GM18858 (cell line): Measurements from ENCODE around the gene OR4C12.
"Not testable (repeated sequence)": the region's sequence is repeated elsewhere in the genome, so short reads cannot be mapped to it uniquely, and the experiment has no call there.

Source experiments
- ATAC-seq: cut with Tn5 transposase; IDR thresholded peaks from one replicate; pipeline ENCODE4 v1.9.1; 2021; ENCODE audit not compliant: unreplicated experiment

The OR4C12 gene

DNA sequence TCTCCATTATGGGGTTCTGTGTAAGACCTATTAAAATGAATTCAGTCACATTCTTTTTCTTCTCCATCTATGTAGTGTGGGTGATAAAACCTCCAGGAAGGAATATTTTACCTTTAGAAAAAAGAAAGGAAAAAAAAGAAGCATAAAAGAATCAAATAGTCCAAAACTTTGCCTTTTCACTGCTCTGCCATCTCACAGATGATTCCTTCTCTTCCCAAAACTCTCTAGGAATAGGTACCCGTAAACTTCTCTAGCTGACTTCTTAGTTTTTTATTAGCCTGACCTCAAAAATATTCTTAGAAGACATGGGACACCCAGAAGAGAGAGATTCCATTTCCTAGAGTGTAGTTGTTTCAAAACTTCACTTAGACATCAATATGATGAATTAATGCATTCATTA, at the start of gene OR4C12:
Gene OR4C12, minus strand, starts transcription at position 101 of the 400 bp plus-strand sequence. Its CDS starts 34 bp downstream, at position 67.
- not testable (repeated sequence) for ATAC-seq

DNA sequence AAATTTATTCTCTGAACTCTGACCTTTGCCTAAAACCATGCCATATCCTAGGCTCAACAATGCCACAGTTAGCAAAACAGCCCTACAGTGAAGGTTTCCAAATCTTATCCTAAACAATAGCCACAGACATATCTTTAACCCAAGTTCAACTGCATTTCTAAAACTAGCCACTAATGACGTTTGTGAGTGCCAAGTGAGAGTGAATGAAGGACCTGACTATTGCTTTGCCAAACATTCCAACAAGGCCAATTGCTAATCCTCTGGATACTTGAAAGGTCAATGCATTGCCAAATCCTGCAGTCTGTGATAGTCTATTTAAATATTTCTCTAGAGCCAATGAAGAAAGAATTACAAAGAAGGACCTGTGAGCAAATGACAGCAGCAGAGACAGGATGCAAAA, 47.9 kb upstream of the OR4C12 start:
- ATAC-seq = no peak

DNA sequence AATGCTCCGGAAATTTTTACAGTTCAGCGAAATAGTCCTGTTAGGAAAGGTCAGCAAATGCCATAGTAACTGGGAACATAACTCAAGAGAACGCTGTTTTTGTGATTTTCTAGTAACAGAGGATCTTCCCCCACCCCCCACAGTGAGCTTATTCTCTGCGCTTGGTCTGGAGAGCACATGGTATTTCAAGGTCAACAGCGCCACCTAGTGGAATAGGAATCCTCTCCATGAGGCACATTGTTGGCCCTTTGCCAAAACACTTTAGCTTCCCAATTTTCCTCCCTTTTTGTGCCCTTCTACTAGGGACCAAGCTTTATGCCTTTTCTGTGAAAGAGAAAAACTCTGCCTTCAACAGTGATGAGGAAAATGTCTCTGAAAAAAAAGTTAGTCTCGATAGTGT, 13.2 kb upstream of the OR4C12 start:
- no peak for ATAC-seq

- not testable (repeated sequence) for ATAC-seq
Measured at GRCh38 chr11:49973439-49973838, 8.9 kb downstream of the OR4C12 start.

DNA sequence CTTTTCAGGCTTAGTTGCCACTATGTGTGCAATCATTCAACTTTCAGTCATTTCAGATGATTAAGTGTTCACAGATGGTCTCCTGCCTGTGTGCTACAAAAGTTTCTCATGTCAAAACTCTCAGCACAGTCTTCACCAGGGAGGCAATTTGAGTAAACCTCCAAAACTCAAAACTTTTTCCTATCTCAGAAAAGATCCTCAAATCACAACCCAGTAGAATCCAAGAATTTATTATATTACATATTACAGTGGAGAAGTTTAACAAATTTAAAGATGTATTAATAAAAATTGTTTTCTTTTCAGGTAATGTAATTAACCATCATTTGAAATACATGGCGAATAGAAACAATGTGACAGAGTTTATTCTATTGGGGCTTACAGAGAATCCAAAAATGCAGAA, 30.2 kb downstream of the OR4C12 start, which contains the start of gene OR4C13:
Gene OR4C13, plus strand, starts transcription at position 301 of the 400 bp plus-strand sequence. Its CDS starts 32 bp downstream, at position 333.
- no peak for ATAC-seq

- ATAC-seq = not testable (repeated sequence)
Measured at GRCh38 chr11:49948701-49949100, 33.6 kb downstream of the OR4C12 start.
